Measurements from ENCODE around the gene TIAM2. TPM values are rescaled to one million over a fixed set of nuclear protein-coding genes. Genes with fewer than 3 reads are reported as not detected.
"Not testable (repeated sequence)": the region's sequence is repeated elsewhere in the genome, so short reads cannot be mapped to it uniquely, and the experiment has no call there.

The TIAM2 gene
- total RNA-seq, 1 experiment from 2014 or later: 18.8 TPM

- DNase-seq (ENCODE audit: low read depth): no peak
These were observed 231.9 kb downstream of the TIAM2 start for GRCh38 chr6:155227046-155227445.

DNA sequence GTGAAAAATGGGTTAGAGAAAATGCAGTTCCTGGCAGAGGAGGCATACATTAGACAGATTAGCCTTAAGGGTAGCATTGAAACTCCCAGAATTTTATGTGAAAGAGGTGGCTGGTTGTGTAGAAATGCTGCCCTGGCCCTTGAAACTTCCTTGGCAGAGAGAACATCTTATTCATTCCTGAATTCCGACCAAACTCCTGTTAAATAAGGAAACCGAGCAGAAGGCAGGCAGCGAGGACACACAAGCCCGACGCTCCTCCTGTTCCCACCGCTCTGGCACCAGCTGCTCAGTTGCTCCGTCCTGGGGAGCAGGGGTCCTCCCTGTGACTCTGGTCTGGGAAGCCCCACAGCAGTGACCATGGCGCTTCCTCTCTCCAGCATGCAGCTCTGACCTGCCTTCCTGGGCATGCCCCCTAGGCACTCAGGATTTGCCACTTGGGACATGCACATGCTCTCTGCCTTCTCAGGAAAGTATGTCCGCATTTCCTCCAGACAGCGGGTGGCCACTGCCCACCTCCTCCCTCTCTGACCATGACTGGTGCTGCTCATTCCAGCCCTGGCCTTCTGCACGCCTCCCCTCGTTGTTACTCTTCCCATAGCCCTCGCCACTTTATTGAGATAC is 233.5 kb downstream of the TIAM2 start:
- no peak for DNase-seq (ENCODE audit: low read depth)

DNA sequence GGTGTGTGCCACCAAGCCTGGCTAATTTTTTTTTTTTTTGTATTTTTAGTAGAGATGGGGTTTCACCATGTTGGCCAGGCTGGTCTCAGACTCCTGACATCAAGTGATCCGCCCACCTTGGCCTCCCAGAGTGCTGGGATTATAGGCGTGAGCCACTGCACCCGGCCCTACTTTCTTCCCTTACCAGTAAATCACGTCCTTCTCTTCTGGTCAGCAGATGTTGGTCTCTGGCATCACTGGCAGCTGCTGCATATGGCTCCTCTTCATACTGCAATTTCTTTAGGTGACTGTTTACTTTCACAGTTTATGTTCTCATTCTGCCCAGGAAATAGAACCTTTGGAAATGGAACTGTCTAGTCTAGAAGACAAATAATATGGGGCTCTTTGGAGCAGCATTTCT is 235.9 kb downstream of the TIAM2 start:
- not testable (repeated sequence) for DNase-seq (ENCODE audit: low read depth)

DNA sequence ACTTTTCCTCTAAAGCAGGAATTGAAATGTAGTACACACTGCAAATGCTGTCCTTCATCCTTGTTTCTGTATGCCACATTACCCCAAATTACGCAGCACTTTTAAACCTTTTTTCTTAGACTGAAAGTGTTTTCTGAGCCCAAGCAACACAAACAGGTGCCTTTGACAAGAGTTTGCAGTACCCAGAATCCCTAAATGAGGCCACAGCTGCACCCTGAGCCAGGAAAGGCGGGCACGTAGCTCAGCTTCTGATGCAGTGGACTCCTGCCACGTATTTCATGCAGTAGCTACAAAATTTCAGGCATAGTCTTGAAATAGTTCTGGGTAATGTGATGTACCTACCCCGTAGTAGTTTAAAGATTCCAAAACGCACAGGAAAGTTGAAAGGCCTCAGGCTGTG is 237.7 kb downstream of the TIAM2 start:
- no peak for DNase-seq (ENCODE audit: low read depth)

GRCh38 chr6:155234167-155234566 is 239.1 kb downstream of the TIAM2 start:
- peak; percentile 37 for DNase-seq (ENCODE audit: low read depth)

DNA sequence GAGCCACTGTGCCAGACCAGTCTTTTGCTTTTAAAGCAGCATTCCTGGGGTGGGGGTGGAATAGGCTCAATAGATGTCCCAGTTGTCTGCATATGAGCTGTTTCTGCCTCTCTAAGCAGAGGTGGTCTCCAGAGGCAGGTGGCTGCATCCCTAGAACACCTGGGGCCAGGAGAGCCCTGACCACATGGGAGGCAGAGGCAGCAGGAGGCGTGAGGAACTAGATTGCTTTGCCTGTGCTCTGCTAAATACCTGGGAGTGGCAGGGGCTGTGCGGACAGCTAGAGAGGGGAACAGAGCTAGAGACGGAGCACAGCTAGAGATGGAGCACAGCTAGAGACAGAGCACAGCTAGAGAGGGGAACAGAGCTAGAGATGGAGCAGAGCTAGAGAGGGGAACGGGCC is 239.6 kb downstream of the TIAM2 start:
- no peak for DNase-seq (ENCODE audit: low read depth)

GRCh38 chr6:155235087-155235486 is 240.0 kb downstream of the TIAM2 start:
- DNase-seq (ENCODE audit: low read depth): no peak

GRCh38 chr6:155237613-155238012 is 242.5 kb downstream of the TIAM2 start:
- DNase-seq (ENCODE audit: low read depth): no peak

- no peak for DNase-seq (ENCODE audit: low read depth)
These were observed 245.9 kb downstream of the TIAM2 start for GRCh38 chr6:155240905-155241600.

DNA sequence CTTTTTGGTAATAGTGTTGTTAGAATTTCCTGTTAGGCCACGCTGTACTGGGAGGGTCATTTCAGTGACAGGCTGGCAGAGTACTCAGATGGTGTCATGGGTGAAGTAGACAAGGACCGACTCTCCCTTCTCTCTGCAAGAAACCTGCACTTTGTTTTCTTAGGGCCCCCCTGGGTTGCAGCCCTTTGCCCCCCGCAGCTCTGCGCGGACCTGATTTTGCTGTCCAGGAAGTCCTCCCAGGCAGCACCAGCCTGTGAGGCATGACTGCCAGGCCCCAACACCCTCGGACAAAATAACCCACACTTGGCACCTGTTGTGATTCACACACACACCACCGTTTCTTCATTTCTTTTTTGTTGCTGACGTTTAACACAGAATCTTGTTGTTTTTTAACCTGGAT is 246.9 kb downstream of the TIAM2 start:
- no peak for DNase-seq (ENCODE audit: low read depth)

GRCh38 chr6:155244434-155244833 is 249.3 kb downstream of the TIAM2 start:
- no peak for DNase-seq (ENCODE audit: low read depth)

DNA sequence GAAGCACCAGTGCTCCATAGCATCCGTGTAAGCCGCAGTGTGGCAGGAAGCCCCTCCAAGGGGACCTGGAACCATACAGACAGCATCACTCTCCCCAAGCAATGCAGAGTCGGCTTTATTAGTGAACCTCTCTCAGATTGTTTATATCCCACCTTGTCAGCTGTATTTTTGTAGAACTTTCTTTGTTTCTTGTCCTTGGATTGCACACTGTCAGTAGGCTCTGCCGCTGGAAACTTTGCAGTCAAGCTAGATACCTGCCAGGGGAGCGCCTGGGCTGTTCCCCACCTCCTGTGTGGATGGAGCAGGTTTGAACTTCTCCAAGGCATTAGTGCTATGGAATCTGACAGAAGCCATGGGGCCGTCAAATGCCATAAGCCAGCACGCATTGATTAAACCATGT is 250.1 kb downstream of the TIAM2 start:
- no peak for DNase-seq (ENCODE audit: low read depth)

- peak; percentile 20 for DNase-seq (ENCODE audit: low read depth)
These were observed 250.7 kb downstream of the TIAM2 start for GRCh38 chr6:155245831-155246230.

GRCh38 chr6:155246825-155247224 is 251.7 kb downstream of the TIAM2 start:
- peak; percentile 28 for DNase-seq (ENCODE audit: low read depth)

DNA sequence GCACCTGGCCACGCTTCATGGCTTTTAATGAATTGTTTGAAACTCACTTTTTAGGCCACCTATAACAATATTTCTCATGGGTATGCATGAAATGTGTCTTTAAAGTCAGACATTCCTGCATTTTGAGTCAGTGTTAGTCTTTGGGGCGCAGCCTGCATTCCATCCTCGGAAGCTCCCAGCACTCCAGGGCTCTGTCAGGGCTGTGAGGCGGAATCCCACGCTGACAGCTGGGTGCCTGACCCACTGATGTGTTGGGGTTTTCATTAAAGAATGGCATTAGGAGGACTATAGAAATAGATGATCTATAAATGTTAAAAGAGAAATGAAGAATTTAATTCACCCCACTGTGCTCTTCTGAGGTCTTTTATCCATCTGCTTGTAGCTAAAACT is 252.5 kb downstream of the TIAM2 start:
- DNase-seq (ENCODE audit: low read depth): peak; percentile 89

GRCh38 chr6:155248008-155249001 is 253.2 kb downstream of the TIAM2 start:
- DNase-seq (ENCODE audit: low read depth): peak; percentile 78

GRCh38 chr6:155250701-155251381 is 255.7 kb downstream of the TIAM2 start:
- no peak for DNase-seq (ENCODE audit: low read depth)

GRCh38 chr6:155252581-155252980 is 257.5 kb downstream of the TIAM2 start:
- no peak for DNase-seq (ENCODE audit: low read depth)

DNA sequence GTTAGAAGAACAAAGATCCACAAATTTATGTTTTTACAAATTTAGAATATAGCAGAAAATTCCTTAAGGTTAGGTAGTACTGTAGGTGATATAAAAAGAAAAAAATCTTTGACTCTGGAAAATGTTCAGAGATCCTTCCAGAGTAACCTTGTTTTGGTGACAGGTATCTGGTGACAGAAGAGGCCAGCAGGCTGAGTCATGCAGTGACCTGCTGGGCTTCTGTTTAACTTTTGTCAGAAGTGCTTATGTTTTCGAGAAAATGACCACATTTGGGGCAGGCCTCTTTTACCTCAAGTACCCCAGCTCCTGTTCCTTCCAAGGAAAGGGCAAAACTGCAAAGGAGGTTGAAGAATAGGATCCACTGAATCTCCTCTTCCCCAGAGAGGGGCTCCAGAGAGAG is 258.2 kb downstream of the TIAM2 start:
- peak; percentile 50 for DNase-seq (ENCODE audit: low read depth)

DNA sequence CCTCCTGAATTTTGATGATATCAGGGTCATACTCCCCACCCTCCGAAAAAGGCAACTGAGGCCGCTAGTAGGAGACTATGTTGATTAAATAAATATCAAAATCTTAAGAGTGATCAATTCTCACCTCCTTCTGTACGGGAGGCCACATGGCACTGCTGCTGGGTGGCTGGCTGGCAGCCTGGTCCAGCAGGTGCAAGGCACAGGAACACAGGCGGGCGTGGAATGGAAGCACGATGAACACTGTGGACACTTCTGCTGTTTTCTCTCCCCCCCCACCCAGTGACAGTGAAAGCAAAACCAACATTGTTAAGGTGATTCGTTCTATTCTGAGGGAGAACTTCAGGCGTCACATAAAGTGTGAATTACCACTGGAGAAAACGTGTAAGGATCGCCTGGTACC is 259.0 kb downstream of the TIAM2 start:
- DNase-seq (ENCODE audit: low read depth): no peak

DNA sequence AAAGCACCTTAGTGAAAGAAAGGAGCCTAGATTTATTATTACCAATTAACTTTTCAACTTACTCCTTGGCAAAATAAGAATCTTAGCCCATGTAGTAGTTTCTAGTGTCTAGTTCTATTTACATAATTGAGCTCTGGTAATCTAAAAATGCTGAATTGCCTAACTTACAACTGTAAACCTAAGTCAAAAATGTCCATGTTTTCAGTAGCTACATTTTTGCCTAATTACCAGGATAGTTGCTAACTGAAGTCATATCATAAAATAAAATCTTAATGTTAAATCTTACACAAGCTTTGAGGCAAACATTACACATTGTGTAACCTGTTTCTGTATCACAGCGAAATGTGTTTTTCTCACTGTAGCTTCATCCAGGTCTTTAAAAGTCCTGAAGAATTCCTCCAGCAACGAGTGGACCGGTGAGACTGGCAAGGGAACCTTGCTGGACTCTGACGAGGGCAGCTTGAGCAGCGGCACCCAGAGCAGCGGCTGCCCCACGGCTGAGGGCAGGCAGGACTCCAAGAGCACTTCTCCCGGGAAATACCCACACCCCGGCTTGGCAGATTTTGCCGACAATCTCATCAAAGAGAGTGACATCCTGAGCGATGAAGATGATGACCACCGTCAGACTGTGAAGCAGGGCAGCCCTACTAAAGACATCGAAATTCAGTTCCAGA is 261.1 kb downstream of the TIAM2 start:
- DNase-seq (ENCODE audit: low read depth): no peak
